Stomach (tissue), 9 donors: Measurements from ENCODE around the gene KCNN3. TPM values are rescaled to one million over a fixed set of nuclear protein-coding genes. Genes with fewer than 3 reads are reported as not detected.

Experiments used
- DNase-seq, 2 donors: peaks; one replicate each; pipeline versions ENCODE4 v3.0.0 to v3.0.0-alpha.2; 2013 to 2019
- H3K27ac ChIP-seq, 5 donors: fragments of 200-600 bp in 4 of 5; sonication (generic) in 4 of 5; one replicate each; pipeline ENCODE4 v1.5.1; 2013 to 2019; ENCODE audit warnings: mild to moderate bottlenecking in 1 of 5, moderate library complexity in 1 of 5
- H3K27me3 ChIP-seq, 3 donors: fragments of 200-600 bp; sonication (generic); one replicate each; pipeline ENCODE4 v1.5.1; 2017 to 2019; ENCODE audit warnings: mixed run types in 1 of 3
- H3K36me3 ChIP-seq, 4 donors: fragments of 200-600 bp; sonication (generic); 1 replicate in 3 of 4; 2 replicates in 1 of 4; pipeline ENCODE4 v1.5.1; 2016 to 2019
- H3K4me1 ChIP-seq, 4 donors: fragments of 200-600 bp; sonication (generic); one replicate each; pipeline ENCODE4 v1.5.1; 2016 to 2019
- H3K4me3 ChIP-seq, 4 donors: fragments of 200-600 bp; sonication (generic) in 3 of 4; one replicate each; pipeline ENCODE4 v1.5.1; 2016 to 2019; ENCODE audit warnings: mild to moderate bottlenecking in 1 of 4
- H3K9me3 ChIP-seq, 4 donors: fragments of 200-600 bp; sonication (generic); one replicate each; pipeline ENCODE4 v1.5.1; 2016 to 2019
- CTCF ChIP-seq, 7 experiments: fragments of 450-650 bp in 4 of 7; fragments of 200-600 bp in 3 of 7; sonication (generic) in 3 of 7; IDR thresholded peaks; one replicate each; pipeline ENCODE4 v1.5.1; 2016 to 2019; ENCODE audit warnings: antibody characterized with exemption in 7 of 7, control low read depth in 2 of 7, mild to moderate bottlenecking in 1 of 7
- EP300 ChIP-seq: sonication (generic); formaldehyde crosslinking; IDR thresholded peaks from one replicate; pipeline ENCODE4 v1.6.1; 2017; ENCODE audit warnings: antibody characterized with exemption
- POLR2A ChIP-seq, 4 donors: fragments of 450-650 bp; IDR thresholded peaks; one replicate each; pipeline ENCODE4 v1.6.1; 2016; ENCODE audit warnings: antibody characterized with exemption in 4 of 4, control low read depth in 2 of 4, mild to moderate bottlenecking in 1 of 4, moderate library complexity in 1 of 4
- POLR2AphosphoS5 ChIP-seq, 3 donors: sonication (generic); formaldehyde crosslinking; IDR thresholded peaks; one replicate each; pipeline ENCODE4 v1.6.1; 2016; ENCODE audit warnings: antibody characterized with exemption in 3 of 3
- WGBS, 5 donors: extraction: QIAGEN DNeasy Blood & Tissue Kit in 3 of 5; methylation state at CpG; one replicate each; pipeline versions ENCODE4 v1.1.5 to v1.1.7; 2013 to 2018; 5-methylcytosine and 5-hydroxymethylcytosine counted together
- intact Hi-C: fragments of 100-400 bp; cut with DNase I; formaldehyde crosslinking; loops from one replicate; pipeline ENCODE4 v1.15.1; 2023; ENCODE audit warnings: low total_unique reads
- polyA plus RNA-seq, 3 donors: library from polyadenylated mRNA; stranded (reverse); fragments of 200-250 nt; gene quantifications; one replicate each; pipeline ENCODE4 v1.2.3, GENCODE V29; 2013
- total RNA-seq, 5 donors: library from RNA; depleted of rRNA; stranded (reverse); fragments of >200 nt; gene quantifications; one replicate each; pipeline versions ENCODE4 v1.1.0 to v1.2.3, GENCODE V29; 2014 to 2016
- donor health status: healthy with polysubstance abuse.
- donor health status: Bipolar disorder and iron deficiency.
- donor health status: healthy.

Gene KCNN3
- total and polyA plus RNA-seq, 8 donors: 0.19 to 10.7 (median 2.3) TPM

GRCh38 chr1:154697710-154698109 lies 172.4 kb downstream of the KCNN3 start:
- no peak for DNase-seq
- H3K27ac ChIP-seq: no peak overlapping the region
- H3K36me3 ChIP-seq: no peaks in the 10 kb centered on the region
- no peaks in the 10 kb centered on the region for H3K4me1 ChIP-seq
- no peaks in the 10 kb centered on the region for H3K9me3 ChIP-seq
- no peak overlapping the region for H3K4me3 ChIP-seq
- TF ChIP-seq POLR2A (IDR thresholded peaks at IDR 0.05) (no peak), EP300 (no peak), POLR2AphosphoS5 (IDR thresholded peaks at IDR 0.05) (no peak), CTCF (IDR thresholded peaks at IDR 0.05) (no peak)
- peaks cover 0 to 14% (median 0%) of the 10 kb centered on the region in 3 donors for H3K27me3 ChIP-seq
- intact Hi-C loops: no loop called here

GRCh38 chr1:154696456-154696855 lies 173.6 kb downstream of the KCNN3 start:
- H3K27me3 ChIP-seq: peaks cover 0 to 14% (median 0%) of the 10 kb centered on the region in 3 donors
- intact Hi-C loops: no loop called here
- 44 to 59% (median 58%) methylated on average over 4 of the region's 4 CpGs for WGBS, 5 donors
- H3K4me3 ChIP-seq: no peak overlapping the region
- no peak for DNase-seq
- H3K27ac ChIP-seq: no peak overlapping the region
- no peaks in the 10 kb centered on the region for H3K4me1 ChIP-seq
- TF ChIP-seq CTCF (IDR thresholded peaks at IDR 0.05) (no peak), POLR2AphosphoS5 (IDR thresholded peaks at IDR 0.05) (no peak), POLR2A (IDR thresholded peaks at IDR 0.05) (no peak), EP300 (no peak)
- H3K9me3 ChIP-seq: no peaks in the 10 kb centered on the region
- no peaks in the 10 kb centered on the region for H3K36me3 ChIP-seq

GRCh38 chr1:154695985-154696384 lies 174.1 kb downstream of the KCNN3 start:
- no peak for DNase-seq
- Histone ChIP-seq H3K9me3 (no peaks in the 10 kb centered on the region), H3K27ac (no peak overlapping the region), H3K4me3 (no peak overlapping the region), H3K4me1 (no peaks in the 10 kb centered on the region), H3K36me3 (no peaks in the 10 kb centered on the region), H3K27me3 (peaks cover 0 to 14% (median 0%) of the 10 kb centered on the region in 3 donors)
- TF ChIP-seq POLR2A (IDR thresholded peaks at IDR 0.05): no peak
- no peak for TF ChIP-seq POLR2AphosphoS5 (IDR thresholded peaks at IDR 0.05)
- WGBS, 5 donors: 37 to 55% (median 46%) methylated on average over 2 of the region's 2 CpGs
- intact Hi-C loops: no loop called here

- 81 to 89% (median 86%) methylated on average over 4 of the region's 4 CpGs for WGBS, 5 donors
- Histone ChIP-seq H3K9me3 (no peaks in the 10 kb centered on the region), H3K36me3 (no peaks in the 10 kb centered on the region), H3K4me3 (no peak overlapping the region), H3K27me3 (peaks cover 0 to 14% (median 0%) of the 10 kb centered on the region in 3 donors), H3K27ac (no peak overlapping the region), H3K4me1 (no peaks in the 10 kb centered on the region)
- intact Hi-C loops: no loop called here
- no peak for DNase-seq
- no peak for TF ChIP-seq CTCF (IDR thresholded peaks at IDR 0.05)
- TF ChIP-seq EP300: no peak
- TF ChIP-seq POLR2A (IDR thresholded peaks at IDR 0.05): no peak
- no peak for TF ChIP-seq POLR2AphosphoS5 (IDR thresholded peaks at IDR 0.05)
Observed at GRCh38 chr1:154694995-154695394, 175.1 kb downstream of the KCNN3 start.

GRCh38 chr1:154689083-154689482 lies 181.0 kb downstream of the KCNN3 start:
- TF ChIP-seq EP300 (no peak), POLR2AphosphoS5 (IDR thresholded peaks at IDR 0.05) (no peak), CTCF (IDR thresholded peaks at IDR 0.05) (no peak), POLR2A (IDR thresholded peaks at IDR 0.05) (no peak)
- H3K27ac ChIP-seq: no peak overlapping the region
- no peak for DNase-seq
- no peaks in the 10 kb centered on the region for H3K36me3 ChIP-seq
- H3K4me1 ChIP-seq: no peaks in the 10 kb centered on the region
- intact Hi-C loops: no loop called here
- no peaks in the 10 kb centered on the region for H3K9me3 ChIP-seq
- 58 to 78% (median 75%) methylated on average over 3 of the region's 3 CpGs for WGBS, 5 donors
- H3K27me3 ChIP-seq: peaks cover 0 to 9% (median 0%) of the 10 kb centered on the region in 3 donors
- no peak overlapping the region for H3K4me3 ChIP-seq
